Neural cell (in vitro differentiated cells): ENCODE measurements around the gene SMIM23. TPM values are rescaled to one million over a fixed set of nuclear protein-coding genes. Genes with fewer than 3 reads are reported as not detected.

ENCODE experiments used
- H2AFZ ChIP-seq: fragments of 200-600, 300-800 bp; sonication (generic), shearing (Covaris generic); 2 replicates; pipeline ENCODE4 v1.6.0; 2014; ENCODE audit warnings: low read depth, mild to moderate bottlenecking, antibody characterized with exemption, low read length, moderate library complexity
- H3F3A ChIP-seq: fragments of 200-600 bp; shearing (Covaris generic); 2 replicates; pipeline ENCODE4 v1.6.1; 2016; ENCODE audit warnings: mild to moderate bottlenecking, moderate library complexity, mixed read lengths, antibody characterized with exemption, low read length; ENCODE audit not compliant: insufficient read depth, poor library complexity, severe bottlenecking
- H3K27ac ChIP-seq: fragments of 200-600, 300-800 bp; sonication (generic), shearing (Covaris generic); 2 replicates; pipeline ENCODE4 v1.5.1; 2014; ENCODE audit warnings: mild to moderate bottlenecking, low read length, moderate library complexity
- H3K27me3 ChIP-seq: fragments of 300-800, 200-600 bp; sonication (generic), shearing (Covaris generic); 2 replicates; pipeline ENCODE4 v1.6.0; 2014; ENCODE audit warnings: mild to moderate bottlenecking, low read depth, low read length, moderate library complexity; ENCODE audit not compliant: insufficient read depth
- H3K36me3 ChIP-seq: fragments of 300-800, 200-600 bp; sonication (generic), shearing (Covaris generic); 2 replicates; pipeline ENCODE4 v1.5.1; 2014; ENCODE audit warnings: mild to moderate bottlenecking, antibody characterized with exemption, low read length, moderate library complexity; ENCODE audit not compliant: insufficient read depth
- H3K4me2 ChIP-seq: fragments of 300-800, 200-600 bp; sonication (generic), shearing (Covaris generic); 2 replicates; pipeline ENCODE4 v1.6.0; 2014; ENCODE audit warnings: mild to moderate bottlenecking, low read length
- H3K4me3 ChIP-seq: fragments of 300-800, 200-600 bp; sonication (generic), shearing (Covaris generic); 2 replicates; pipeline ENCODE4 v1.5.1; 2014; ENCODE audit warnings: mild to moderate bottlenecking, low read length, moderate library complexity
- H3K79me2 ChIP-seq: fragments of 200-600 bp; shearing (Covaris generic); replicated peaks from 2 replicates; pipeline ENCODE4 v1.6.0; 2014; ENCODE audit warnings: mild to moderate bottlenecking, low read length, moderate library complexity; ENCODE audit not compliant: insufficient read depth
- H3K9ac ChIP-seq: fragments of 300-800, 200-600 bp; sonication (generic), shearing (Covaris generic); 2 replicates; pipeline ENCODE4 v1.6.1; 2016; ENCODE audit warnings: mild to moderate bottlenecking, low read length, mixed read lengths
- H3K9me2 ChIP-seq: fragments of 200-600 bp; shearing (Covaris generic); 2 replicates; pipeline ENCODE4 v1.6.1; 2016; ENCODE audit warnings: mild to moderate bottlenecking, low read length, mixed read lengths; ENCODE audit not compliant: insufficient read depth
- H3K9me3 ChIP-seq: fragments of 200-600, 300-800 bp; sonication (generic), shearing (Covaris generic); 2 replicates; pipeline ENCODE4 v1.6.1; 2016; ENCODE audit warnings: mild to moderate bottlenecking, mixed run types, low read length, moderate library complexity, mixed read lengths
- H4K20me1 ChIP-seq: fragments of 200-600 bp; shearing (Covaris generic); 2 replicates; pipeline ENCODE4 v1.6.1; 2016; ENCODE audit warnings: mild to moderate bottlenecking, mixed run types; ENCODE audit not compliant: insufficient read depth
- CTCF ChIP-seq: fragments of 450-650 bp; IDR thresholded peaks from 2 replicates; pipeline ENCODE4 v1.5.1; 2014; ENCODE audit warnings: antibody characterized with exemption, mild to moderate bottlenecking, moderate library complexity; ENCODE audit not compliant: poor library complexity, severe bottlenecking
- EP300 ChIP-seq: fragments of 450-650 bp; conservative IDR thresholded peaks from 2 replicates; pipeline ENCODE4 v1.6.1; 2014; ENCODE audit warnings: antibody characterized with exemption, mild to moderate bottlenecking, moderate library complexity; ENCODE audit not compliant: poor library complexity, severe bottlenecking
- EZH2 ChIP-seq: fragments of 200-600, 300-800 bp; shearing (Covaris generic), sonication (generic); IDR thresholded peaks from 2 replicates; pipeline ENCODE4 v1.6.1; 2014; ENCODE audit warnings: antibody characterized with exemption, low read length, borderline replicate concordance, mild to moderate bottlenecking; ENCODE audit not compliant: insufficient read depth, poor library complexity, severe bottlenecking
- MXI1 ChIP-seq: fragments of 450-650 bp; conservative IDR thresholded peaks from 2 replicates; pipeline ENCODE4 v1.6.1; 2014; ENCODE audit warnings: antibody characterized with exemption, mild to moderate bottlenecking; ENCODE audit not compliant: poor library complexity, severe bottlenecking
- POLR2AphosphoS5 ChIP-seq: IDR thresholded peaks from 2 replicates; pipeline ENCODE4 v1.6.1; 2012
- RAD21 ChIP-seq: fragments of 450-650 bp; conservative IDR thresholded peaks from 2 replicates; pipeline ENCODE4 v1.6.1; 2014; ENCODE audit warnings: antibody characterized with exemption, mild to moderate bottlenecking, moderate library complexity
- SMC3 ChIP-seq: fragments of 450-650 bp; conservative IDR thresholded peaks from 2 replicates; pipeline ENCODE4 v1.6.1; 2014; ENCODE audit warnings: antibody characterized with exemption, mild to moderate bottlenecking, moderate library complexity; ENCODE audit not compliant: poor library complexity
- TAF1 ChIP-seq: IDR thresholded peaks from 2 replicates; pipeline ENCODE4 v1.6.1; 2012; ENCODE audit warnings: low read depth
- polyA plus RNA-seq: library from polyadenylated mRNA; depleted of rRNA; stranded (reverse); fragments of >200 nt; gene quantifications from 2 replicates; pipeline ENCODE4 v1.2.3, GENCODE V29; 2014
- TF ChIP-seq, protein P1 (sequence below): IDR thresholded peaks from 2 replicates; pipeline ENCODE4 v1.6.1; 2012; ENCODE audit warnings: borderline replicate concordance

Gene SMIM23
- polyA plus RNA-seq, 1 donor from 2014 or later: not detected

- Histone ChIP-seq H3F3A (no peaks in the 10 kb centered on the region), H3K9me2 (no peaks in the 10 kb centered on the region), H3K79me2 (no peaks in the 10 kb centered on the region), H3K27ac (no peak overlapping the region), H3K36me3 (no peaks in the 10 kb centered on the region), H2AFZ (no peak overlapping the region), H3K9me3 (no peaks in the 10 kb centered on the region), H3K9ac (no peak overlapping the region), H4K20me1 (no peaks in the 10 kb centered on the region), H3K4me3 (no peak overlapping the region), H3K4me2 (no peak overlapping the region), H3K27me3 (no peaks in the 10 kb centered on the region)
- TF ChIP-seq MXI1 (no peak), EP300 (no peak), CTCF (no peak), SMC3 (no peak), RAD21 (no peak), POLR2AphosphoS5 (no peak), TAF1 (no peak), EZH2 (no peak)
- TF ChIP-seq, protein P1, sequence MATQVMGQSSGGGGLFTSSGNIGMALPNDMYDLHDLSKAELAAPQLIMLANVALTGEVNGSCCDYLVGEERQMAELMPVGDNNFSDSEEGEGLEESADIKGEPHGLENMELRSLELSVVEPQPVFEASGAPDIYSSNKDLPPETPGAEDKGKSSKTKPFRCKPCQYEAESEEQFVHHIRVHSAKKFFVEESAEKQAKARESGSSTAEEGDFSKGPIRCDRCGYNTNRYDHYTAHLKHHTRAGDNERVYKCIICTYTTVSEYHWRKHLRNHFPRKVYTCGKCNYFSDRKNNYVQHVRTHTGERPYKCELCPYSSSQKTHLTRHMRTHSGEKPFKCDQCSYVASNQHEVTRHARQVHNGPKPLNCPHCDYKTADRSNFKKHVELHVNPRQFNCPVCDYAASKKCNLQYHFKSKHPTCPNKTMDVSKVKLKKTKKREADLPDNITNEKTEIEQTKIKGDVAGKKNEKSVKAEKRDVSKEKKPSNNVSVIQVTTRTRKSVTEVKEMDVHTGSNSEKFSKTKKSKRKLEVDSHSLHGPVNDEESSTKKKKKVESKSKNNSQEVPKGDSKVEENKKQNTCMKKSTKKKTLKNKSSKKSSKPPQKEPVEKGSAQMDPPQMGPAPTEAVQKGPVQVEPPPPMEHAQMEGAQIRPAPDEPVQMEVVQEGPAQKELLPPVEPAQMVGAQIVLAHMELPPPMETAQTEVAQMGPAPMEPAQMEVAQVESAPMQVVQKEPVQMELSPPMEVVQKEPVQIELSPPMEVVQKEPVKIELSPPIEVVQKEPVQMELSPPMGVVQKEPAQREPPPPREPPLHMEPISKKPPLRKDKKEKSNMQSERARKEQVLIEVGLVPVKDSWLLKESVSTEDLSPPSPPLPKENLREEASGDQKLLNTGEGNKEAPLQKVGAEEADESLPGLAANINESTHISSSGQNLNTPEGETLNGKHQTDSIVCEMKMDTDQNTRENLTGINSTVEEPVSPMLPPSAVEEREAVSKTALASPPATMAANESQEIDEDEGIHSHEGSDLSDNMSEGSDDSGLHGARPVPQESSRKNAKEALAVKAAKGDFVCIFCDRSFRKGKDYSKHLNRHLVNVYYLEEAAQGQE: no peak
Measured at GRCh38 chr5:171771856-171772255, 13.8 kb upstream of the SMIM23 start.

DNA sequence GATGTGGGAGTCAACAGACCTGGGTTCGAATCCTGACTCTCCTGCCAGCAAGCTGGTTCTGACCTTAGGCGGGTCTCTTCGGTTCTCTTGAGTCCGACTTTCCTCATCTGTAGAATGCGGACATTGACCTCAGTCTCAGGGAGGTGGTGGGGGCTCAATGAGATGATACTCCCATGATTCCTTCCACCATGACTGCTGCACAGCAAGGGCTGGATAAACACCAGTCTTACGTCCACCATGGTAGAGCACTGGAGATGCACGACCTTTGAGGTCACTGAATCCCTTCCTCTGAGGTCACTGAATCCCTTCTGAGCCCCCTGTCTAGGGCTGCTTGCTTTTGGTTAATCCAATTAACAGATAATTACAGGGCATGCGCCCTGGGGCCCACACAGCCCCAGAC lies 12.5 kb upstream of the SMIM23 start:
- H3K27me3 ChIP-seq: no peaks in the 10 kb centered on the region
- H3K9ac ChIP-seq: no peak overlapping the region
- TF ChIP-seq SMC3 (no peak), EZH2 (no peak), TAF1 (no peak), MXI1 (no peak), EP300 (no peak), RAD21 (no peak), CTCF (no peak), POLR2AphosphoS5 (no peak)
- TF ChIP-seq, protein P1: no peak
- H3K27ac ChIP-seq: no peak overlapping the region
- no peaks in the 10 kb centered on the region for H3K79me2 ChIP-seq
- no peak overlapping the region for H3K4me3 ChIP-seq
- H3K4me2 ChIP-seq: no peak overlapping the region
- H4K20me1 ChIP-seq: no peaks in the 10 kb centered on the region
- H3F3A ChIP-seq: no peaks in the 10 kb centered on the region
- no peaks in the 10 kb centered on the region for H3K9me3 ChIP-seq
- H2AFZ ChIP-seq: no peak overlapping the region
- H3K36me3 ChIP-seq: no peaks in the 10 kb centered on the region
- no peaks in the 10 kb centered on the region for H3K9me2 ChIP-seq
